NCI-H82 (cell line): ENCODE results near the gene UNC50.
"Not testable (repeated sequence)": the region's sequence is repeated elsewhere in the genome, so short reads cannot be mapped to it uniquely, and the experiment has no call there.

Source experiments
- DNase-seq: peaks from one replicate; lab custom pipeline; 2025; lab: John Stamatoyannopoulos, UW

UNC50 gene

DNA sequence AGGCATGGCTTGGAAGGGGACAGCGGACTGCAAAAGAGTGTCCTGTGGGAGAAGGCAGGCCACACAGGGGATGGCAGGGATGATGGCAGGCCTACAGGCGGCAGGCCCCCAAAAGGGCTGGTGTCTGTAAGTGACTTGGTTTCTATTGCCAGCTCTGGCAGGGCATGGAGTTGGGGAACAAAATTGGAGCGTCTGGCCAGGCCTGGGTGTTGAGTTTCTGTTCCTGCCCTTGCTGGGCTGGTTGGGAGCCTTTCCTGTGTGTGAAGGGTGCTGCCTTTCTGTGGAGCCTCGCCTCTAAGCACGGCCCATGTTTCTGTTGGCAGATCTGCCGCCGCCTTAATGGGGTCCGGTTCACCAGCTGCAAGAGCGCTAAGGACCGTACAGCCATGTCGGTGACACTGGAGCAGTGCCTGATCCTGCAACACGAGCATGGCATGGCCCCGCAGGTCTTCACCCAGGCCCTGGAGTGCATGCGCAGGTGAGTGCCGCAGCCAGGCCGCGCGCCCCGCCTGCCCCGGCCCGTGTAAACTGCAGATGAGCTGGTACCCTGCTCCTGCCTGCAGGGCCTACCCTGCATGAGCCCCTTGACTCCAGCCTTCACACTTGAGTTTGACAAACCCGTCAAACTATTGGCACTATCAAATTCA is 31.6 kb upstream of the UNC50 start:
- DNase-seq, result no peak

DNA sequence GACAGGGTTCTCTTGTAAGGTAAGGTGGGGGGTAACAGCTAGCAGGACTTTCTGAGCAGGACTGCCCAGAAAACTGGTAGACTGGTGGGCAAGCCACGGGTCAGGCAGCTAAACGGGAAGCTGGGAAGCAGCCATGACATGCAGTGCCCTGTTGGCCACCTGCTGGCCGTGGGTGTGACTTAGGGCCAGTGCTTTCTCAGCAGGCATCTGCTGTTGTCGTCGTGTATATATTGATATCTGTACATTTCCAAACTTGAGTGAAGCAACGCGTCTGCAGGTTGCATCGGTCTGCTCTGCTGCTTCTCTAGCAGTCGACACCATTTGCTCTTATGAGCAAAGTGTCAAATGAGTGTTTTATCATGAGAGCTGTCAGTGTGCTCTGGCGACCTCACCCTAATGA is 31.1 kb upstream of the UNC50 start:
- DNase-seq, result no peak

- DNase-seq, result no peak
Measured at GRCh38 chr2:98578231-98578630, 30.2 kb upstream of the UNC50 start.

- DNase-seq, result no peak
Measured at GRCh38 chr2:98579926-98580325, 28.5 kb upstream of the UNC50 start.

DNA sequence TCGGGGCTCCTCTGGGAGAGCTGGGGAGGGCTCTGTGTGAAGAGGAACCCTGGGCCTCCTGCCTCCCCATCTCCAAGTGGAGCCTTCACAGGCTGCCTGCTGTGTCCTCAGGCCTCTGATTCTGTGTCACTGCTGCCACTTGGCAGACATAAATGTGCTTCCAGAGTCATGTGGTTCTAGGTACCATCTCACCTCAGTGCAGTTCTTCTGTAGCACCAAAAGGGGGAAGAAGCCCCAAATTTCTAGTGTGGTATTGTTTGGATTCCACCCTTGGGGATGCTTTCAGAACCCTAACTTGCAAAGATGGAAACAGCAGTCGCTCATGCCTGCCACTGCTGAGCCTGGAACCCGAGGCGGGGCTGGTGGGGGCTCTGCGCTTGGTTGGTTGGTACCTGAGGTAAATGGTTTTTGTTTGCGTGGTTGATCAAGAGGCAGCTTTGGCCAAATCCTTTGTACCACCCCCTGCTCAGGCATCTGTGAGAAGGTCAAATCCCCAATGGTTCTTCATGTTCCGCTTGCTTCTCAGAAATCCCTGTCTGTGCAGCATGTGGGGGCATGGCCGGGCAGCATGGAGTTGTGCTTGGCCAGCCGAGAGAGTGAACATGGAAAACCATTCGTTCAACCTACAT is 27.6 kb upstream of the UNC50 start:
- no peak for DNase-seq

GRCh38 chr2:98582523-98582922 is 25.9 kb upstream of the UNC50 start:
- DNase-seq, result no peak

- no peak for DNase-seq
Measured at GRCh38 chr2:98583276-98583675, 25.1 kb upstream of the UNC50 start.

DNA sequence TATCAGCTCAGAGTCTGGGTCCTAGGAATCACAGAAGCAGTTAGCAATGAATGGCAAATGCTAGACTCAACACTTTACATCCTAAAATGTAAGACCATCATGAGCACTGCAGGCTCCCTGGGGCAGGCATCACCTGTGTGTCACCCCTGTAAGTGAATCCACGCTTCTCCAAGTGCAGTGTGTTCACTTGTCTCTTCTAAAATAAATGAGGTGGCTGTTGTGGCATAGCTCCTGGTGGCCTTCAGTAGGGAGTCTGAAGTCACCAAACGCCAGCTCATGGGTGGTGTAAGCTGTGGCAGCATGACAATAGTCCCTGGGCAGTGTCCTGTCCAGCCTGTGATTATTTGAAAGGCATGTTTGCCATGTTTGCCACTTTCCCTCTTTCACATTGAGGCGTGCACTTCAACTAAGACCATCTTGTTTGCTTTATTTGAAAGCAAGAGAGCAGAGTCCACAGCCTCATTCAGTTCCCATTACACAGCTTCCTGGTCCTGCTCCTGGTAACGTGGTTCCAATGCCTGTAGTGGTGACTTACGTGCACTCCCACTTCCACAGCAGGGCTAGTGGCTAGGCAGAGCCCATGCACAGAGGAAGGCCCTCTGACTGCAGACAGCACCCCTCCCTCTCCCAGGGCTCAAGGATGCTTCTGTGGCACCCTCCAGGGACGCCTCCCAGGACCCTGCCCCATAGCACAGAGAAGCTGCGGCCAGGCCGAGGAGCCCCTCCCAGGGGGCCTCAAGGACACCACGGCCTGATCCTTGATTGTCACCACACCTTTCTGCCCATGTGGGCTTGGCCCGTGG is 24.4 kb upstream of the UNC50 start:
- no peak for DNase-seq

GRCh38 chr2:98585386-98585785 is 23.0 kb upstream of the UNC50 start:
- no peak for DNase-seq

GRCh38 chr2:98586551-98587140 is 21.7 kb upstream of the UNC50 start:
- no peak for DNase-seq

DNA sequence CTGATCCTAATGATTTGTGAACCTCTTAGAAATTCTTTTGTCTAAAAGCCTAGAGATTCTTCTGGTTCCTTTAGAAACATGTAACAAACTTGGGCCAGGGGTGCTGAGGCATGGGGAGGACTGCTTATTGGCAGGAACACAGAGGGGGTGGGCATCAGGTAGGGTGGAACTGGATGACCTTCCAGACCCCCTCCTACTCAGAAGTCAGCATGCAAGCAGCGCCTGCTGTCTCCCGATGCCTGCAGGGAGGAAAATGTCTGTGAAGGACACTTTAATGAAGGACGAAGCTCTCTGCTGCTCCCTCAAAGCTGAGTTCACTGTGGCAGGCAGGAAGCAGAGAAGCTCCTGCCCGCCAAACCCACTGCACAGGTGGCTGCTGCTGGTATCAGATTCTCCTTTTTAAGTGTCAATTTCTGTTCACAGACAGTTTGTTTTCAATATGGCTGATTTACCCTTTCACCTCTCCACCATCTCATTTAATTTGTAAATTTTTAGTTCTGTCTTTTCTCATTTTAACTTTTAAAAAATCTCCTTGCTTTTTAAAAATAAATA is 19.4 kb upstream of the UNC50 start:
- DNase-seq, result no peak

DNA sequence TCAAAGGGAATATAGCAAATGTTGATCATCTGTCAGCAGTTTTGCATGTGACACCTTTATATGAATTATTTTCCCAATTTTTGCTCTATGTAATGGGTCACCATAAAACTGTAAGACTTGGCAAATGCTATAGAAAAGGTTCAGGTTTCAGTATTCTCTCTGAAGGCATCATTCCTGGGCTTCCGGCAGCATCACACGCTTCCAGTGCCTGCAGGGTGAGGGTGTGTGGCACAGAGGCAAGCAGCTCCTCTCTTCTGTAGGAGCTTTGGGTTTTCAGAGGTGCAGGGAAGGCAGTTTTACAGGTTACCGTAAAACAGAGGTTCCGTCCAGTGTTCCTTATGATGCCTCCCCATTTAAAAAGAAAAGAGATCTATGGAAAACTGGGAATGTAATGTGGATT is 18.9 kb upstream of the UNC50 start:
- no peak for DNase-seq

DNA sequence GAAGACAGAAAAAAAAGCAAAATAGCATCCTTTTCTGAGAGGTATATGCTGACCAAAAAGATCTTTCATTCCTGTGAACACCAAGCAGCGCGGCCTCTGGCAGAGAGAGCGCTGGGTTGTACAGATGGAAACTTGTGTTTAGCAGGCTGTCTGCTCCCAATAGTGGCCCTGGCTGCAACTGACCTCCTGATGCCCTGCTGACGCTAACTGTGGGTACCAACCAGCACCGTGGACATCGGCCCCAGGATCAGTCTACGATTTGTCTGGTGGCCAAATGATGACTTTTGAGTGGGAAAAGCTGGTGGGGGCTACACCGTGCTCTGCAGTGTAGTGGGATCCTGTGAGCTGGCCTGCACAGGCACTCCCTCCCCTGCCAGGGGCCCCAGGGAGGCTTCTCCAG is 15.8 kb upstream of the UNC50 start:
- DNase-seq, result no peak

- not testable (repeated sequence) for DNase-seq
Measured at GRCh38 chr2:98594665-98595064, 13.7 kb upstream of the UNC50 start.

GRCh38 chr2:98598781-98599428 is 9.5 kb upstream of the UNC50 start:
- no peak for DNase-seq

DNA sequence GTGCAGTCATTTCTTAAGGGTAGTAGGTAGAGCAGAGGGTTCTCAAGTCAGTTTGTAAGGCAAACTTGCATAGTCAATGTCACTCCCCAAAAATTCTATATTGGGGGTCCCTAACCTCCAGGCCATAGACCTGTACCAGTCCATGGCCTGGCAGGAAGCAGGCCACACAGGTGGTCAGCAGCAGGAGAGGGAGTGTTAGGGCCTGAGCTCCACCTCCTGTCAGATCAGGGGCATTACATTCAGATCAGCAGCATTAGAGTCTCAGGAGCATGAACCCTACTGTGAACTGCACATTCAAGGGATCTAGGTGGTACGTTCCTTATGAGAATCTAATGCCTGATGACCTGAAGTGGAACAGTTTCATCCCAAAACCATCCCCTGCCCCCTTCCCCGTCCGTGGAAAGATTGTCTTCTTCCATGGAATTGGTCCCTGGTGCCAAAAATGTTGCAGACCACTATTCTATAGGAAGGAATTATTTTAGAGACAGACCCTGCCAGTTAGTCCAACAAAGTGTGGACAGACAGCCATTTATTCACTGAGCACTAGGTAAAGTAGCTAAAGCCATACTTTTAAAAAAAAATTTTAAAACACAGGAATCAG is 6.8 kb upstream of the UNC50 start:
- peak; percentile 70 for DNase-seq

DNA sequence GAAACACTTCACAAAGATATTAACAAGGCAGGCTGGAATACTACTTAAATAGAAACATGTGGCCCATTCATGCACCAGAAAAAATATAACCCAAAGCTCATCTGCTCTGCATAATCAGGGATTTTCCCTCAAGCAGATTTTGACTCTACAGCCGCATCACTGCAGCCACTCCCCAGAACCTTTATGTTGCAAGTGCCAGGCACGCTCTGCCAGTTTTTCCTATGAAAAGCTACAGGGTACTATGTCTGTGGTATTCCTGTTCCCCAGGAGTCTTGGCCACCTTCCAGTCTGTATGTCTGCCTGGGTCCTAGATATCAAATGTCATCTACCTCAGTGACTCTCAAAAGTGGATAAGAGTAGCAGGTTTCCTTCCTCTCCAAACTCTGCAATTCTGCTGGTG is 3.8 kb upstream of the UNC50 start:
- no peak for DNase-seq

GRCh38 chr2:98605076-98605475 is 3.3 kb upstream of the UNC50 start:
- no peak for DNase-seq

GRCh38 chr2:98606431-98606830 is 2.0 kb upstream of the UNC50 start:
- no peak for DNase-seq

- DNase-seq, result no peak
Measured at GRCh38 chr2:98607104-98607503, 1.3 kb upstream of the UNC50 start.

DNA sequence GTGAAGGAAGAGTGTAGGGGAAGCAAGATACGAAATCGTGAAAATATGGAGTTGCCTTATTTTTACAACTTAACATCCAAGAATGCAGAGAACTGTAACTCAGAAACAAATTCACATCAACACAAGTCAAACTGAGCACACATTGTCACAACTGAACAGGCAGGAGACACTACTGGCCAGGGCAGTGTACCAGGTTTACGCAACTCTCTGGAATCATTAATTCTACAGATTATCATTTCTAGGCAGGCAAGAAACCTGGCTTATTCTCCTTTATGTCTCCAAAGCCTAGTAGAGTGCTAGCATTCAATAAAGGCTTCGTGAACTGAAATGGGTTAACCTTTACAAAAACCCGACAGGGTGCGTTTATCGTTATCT is 661 bp upstream of the UNC50 start:
- DNase-seq, result peak; percentile 40
